NB4 (cell line): ENCODE results near the gene HOXC10.

Experiments used
- MYC ChIP-seq: IDR thresholded peaks from 2 replicates; pipeline ENCODE4 v1.6.1; 2011; ENCODE audit warnings: low read depth, low read length
- POLR2A ChIP-seq: IDR thresholded peaks from 2 replicates; pipeline ENCODE4 v1.6.1; 2011; ENCODE audit warnings: mild to moderate bottlenecking; ENCODE audit not compliant: insufficient read length; ENCODE audit errors: extremely low read depth
- TF ChIP-seq, protein P1 (sequence below): IDR thresholded peaks from one replicate; pipeline ENCODE4 v1.5.1; 2012; ENCODE audit warnings: low read depth, low read length

DNA sequence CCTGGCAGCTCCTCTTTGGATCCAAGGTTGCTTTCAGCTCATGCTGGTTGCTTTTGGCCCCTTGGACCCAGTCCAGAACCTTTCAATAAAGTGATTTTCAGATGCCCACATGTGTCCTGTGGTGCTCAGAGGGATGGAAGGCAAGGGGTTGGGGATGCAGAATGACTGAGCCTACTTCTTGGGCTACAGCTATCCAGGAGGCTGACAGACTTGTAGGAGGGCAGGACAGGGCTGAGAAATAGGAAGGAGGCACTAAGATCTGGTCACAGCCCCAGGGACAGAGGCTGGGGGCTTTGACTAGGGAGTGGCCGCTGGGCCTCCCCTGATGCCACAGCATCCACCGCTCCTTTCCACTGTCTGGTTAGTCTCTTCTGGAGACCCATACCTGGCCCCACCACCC lies 13.3 kb upstream of the HOXC10 start:
- TF ChIP-seq, protein P1, sequence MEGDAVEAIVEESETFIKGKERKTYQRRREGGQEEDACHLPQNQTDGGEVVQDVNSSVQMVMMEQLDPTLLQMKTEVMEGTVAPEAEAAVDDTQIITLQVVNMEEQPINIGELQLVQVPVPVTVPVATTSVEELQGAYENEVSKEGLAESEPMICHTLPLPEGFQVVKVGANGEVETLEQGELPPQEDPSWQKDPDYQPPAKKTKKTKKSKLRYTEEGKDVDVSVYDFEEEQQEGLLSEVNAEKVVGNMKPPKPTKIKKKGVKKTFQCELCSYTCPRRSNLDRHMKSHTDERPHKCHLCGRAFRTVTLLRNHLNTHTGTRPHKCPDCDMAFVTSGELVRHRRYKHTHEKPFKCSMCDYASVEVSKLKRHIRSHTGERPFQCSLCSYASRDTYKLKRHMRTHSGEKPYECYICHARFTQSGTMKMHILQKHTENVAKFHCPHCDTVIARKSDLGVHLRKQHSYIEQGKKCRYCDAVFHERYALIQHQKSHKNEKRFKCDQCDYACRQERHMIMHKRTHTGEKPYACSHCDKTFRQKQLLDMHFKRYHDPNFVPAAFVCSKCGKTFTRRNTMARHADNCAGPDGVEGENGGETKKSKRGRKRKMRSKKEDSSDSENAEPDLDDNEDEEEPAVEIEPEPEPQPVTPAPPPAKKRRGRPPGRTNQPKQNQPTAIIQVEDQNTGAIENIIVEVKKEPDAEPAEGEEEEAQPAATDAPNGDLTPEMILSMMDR = no peak
- TF ChIP-seq POLR2A (no peak), MYC (no peak)
